Dedifferentiated amniotic fluid mesenchymal stem cell (primary cell): Measurements from ENCODE around the gene TBC1D16.

ENCODE experiments used
- DNase-seq: peaks from one replicate; pipeline ENCODE4 v3.0.0-alpha.2; 2016; ENCODE audit errors: extremely low spot score

TBC1D16 gene

DNA sequence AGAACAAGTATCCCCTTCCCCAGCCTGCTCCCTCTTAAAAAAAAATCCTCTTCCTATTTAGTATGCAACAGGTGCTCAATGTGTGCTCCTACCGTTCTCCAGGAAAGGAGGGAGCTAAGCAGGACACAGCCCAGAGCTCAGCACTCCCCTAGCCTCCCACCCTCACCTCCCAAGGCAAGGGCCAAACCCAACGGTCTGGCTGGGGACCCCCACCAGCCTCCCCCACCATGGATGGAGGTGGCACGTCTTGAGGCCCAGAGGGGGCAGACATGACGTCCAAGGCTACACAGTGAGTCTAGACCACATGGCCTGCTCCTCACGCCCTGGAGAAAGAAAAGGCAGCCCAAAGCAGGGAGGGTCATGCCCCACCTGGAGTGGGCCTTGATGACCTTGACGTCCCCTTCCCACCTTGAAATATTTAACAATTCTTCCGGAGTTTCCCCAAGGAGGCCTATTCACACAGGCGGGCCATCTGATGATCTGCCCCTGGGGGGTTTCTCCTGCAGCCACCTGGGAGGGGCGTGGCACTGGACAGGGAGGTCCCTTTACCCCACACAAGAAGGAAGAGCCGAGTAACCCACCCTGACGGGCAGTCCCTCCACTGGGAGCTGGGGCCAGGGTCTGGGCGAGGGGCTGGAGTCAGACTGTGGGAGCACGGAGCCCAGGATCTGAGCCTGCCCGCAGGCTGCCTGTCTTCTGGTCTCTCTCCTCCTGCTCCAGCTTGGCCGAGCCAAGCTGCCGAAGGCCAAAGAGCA is 107.0 kb downstream of the TBC1D16 start:
- no peak for DNase-seq

DNA sequence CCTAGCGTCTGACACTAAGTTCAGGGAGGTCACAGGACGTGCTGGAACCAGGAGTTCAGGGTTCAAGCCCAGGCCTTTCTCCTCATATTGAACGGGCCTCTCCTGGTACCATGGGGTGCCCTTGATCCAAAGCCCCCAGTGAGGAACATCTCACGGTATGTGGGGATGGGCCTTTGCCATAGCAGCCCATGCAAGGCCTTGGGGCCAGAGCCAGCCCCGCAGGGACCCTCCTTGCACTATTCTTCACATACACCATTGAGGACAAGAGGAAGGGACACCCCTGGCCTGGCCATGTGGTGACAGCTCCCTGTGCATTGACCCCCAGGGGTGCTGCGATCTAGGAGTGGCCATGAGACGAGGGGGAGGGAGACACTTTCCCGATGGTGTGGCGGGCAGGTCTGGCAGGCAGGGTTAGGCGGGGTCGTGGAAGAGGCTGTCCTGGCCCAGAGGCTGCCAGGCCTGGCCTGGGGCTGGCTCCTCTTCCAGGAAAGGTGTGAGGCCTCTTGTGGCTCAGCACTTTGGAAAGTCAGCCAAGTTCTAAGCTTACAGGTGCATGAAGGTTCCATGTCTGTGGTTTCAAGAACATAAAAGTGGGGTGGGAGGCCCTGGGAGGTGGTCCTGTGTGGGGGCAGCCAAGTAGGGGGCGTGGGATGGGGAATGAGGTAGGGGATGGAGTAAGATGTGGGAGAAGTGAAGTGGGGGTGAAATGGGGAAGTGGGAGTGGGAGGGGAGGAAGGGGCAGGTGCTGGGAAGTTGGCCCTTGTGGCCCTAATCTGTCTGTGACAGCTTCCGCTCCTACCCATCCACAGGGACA is 107.8 kb downstream of the TBC1D16 start:
- DNase-seq, result no peak

DNA sequence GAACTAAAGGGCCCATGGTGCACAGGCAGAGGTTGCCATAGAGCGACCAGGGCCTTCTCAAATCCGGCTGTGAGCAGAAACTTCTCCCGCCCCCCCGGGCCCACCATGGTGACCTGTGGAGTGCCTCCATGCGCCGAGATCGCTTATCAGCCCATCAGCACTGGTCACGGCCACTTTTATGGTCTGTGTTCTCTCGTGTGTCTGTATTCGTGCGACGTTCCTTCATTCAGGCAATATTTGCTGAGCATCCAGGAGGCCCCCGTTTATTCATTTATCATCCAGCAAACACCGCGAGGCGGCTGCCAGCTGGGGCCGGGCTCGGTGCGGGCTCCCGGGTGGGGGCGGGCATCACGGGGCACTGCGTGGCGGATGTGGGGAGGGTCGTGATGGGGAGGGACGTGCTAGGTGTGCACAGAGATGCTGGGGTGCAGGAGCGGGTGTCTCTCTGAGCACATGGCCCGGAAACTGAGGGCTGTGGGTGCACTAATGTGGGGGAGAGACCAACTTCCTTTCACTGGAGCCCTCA is 108.5 kb downstream of the TBC1D16 start:
- DNase-seq, result no peak

DNA sequence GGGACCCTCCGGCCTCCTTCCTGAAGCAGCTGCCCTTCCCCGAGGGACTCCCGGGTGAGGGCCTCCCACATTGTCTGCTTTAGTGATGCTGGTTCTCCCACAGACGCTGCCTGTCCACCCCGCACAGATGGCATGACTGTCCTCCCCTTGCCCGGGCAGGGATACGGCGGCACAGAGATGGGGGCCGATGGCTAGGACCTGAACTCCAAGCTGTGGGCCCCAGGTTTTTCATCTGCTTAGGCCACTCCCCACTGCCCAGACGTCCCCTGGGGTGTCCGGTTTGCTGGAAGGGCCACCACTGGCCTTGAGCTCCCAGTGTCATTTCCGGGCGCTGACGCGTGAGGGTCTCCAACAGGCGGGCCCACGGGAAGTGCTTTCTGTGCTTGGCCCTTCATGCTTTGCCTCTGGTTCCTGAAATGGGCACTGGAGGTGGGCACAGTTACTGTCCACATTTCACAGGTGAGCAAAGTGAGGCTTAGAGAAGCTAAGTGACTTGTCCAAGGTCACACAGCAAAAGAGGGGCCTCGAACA is 109.0 kb downstream of the TBC1D16 start:
- DNase-seq, result no peak

DNA sequence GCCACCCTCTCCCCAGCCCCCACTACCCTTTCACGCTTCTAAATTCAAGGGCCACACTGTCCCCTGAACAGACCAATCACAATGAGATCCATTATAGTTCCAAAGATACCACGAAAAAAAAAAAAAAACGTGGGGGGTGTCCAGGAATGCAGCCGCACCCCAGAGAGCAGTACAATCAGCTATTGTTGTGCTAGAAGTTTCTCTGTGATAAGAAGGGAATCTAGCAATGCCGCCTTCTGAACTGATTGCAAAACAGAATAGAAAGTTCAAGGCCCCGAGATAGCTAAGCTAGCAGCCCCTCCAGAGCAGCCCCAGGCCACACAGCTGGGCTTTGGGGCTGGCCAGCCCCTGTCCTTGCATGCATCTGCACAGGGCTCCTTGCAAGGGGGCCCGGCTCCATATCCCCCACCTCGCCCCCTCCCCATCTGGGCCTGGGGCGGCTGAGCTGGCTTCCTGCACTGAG is 109.5 kb downstream of the TBC1D16 start:
- no peak for DNase-seq

DNA sequence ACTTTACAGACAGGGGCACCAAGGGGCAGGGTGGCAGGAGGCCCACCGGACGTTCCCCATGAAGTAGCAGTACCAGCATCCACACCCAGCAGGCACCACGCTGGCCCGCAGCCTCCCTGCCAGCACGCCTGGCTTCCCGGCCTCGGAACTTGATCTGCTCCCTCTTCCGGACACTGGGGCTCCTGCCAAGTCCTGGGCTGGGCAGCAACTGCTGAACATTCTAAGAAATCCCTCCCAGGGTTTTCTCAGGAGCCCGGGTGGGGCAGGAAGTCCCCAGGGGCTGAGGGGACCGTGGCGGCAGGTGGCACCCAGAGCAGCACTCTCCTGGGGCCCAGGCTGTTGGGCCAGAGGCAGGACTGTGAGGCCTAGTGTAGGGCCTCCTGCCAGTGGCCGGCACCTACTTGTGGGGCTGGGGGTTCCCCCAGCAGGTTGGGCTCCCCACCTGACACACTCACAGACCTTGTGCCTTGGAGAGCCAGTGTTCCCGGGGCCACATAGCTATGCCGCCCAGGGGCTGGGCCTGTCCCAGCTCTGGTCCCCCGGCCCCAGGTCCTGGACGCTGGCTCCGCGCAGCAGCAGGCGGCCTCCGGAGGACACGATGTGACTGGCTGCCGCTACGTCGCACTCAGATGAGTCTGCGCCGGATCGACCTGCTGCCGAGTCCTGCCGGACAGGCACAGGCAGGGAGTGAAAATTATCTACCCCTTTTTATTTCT is 110.3 kb downstream of the TBC1D16 start:
- DNase-seq, result no peak

DNA sequence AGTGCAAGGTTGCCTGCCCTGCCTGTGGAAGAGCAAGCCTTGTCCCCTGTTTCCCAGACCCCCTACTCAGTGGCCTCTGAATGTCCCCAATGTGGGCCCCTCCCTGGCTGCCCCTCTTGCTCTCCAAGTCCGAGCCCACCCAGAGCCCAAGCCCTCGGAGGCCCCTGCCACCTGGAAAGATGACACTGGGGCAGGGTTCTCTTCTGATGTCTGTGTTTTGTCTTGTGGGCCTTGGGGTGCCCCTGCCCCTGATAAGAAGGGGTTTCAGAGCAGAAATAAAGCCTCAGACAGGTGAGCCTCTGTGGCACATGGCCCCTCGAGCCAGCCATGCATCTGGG is 111.1 kb downstream of the TBC1D16 start:
- no peak for DNase-seq

DNA sequence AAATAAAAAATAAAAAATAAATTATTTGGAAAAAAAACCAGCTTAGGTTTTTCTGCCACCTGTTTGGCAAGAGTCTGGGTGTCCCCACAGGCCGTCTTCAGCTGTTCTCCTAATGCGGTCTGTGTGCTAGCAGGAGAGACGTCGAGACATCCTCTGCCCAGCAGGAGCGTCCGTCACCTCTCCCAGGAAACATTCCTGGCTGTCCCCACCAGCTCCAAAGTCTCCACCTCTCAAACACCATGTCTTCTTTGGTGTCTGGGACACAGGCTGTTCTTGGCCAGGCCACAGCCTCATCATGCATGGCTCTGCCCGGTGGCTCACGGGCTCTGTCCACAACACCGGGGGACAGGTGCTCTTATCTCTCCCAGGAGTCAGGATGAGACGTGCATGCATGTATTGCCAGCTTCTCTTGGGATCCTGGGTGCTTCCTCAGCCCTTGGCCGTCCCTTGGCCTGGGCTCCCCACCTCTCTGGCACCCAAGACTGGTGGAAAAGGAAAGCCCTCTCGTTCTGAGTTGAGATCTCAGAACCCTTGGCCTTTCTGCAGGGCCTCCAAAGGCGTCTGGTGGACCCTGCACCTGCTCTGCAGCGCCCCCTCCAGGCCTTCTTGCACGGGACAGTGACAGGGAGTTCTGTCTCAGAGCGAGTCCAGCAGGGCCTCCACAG is 111.6 kb downstream of the TBC1D16 start:
- DNase-seq, result no peak

DNA sequence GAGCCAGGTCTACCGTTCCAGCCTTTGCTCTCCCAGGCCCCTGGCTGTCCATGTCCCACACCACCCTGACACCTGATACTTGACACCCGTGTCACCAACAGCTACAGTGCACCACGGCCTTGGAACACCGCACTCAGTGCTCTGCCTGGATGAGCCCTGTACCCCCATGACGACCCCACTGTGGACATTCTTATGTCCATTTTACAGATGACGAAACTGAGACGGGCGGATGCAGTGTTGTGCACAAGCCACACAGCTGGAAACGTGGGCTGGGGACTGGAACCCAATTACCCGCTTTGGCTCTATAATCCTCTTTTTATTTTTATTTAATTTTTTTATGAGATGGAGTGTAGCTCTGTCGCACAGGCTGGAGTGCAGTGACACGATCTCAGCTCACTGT is 112.9 kb downstream of the TBC1D16 start:
- DNase-seq, result no peak

DNA sequence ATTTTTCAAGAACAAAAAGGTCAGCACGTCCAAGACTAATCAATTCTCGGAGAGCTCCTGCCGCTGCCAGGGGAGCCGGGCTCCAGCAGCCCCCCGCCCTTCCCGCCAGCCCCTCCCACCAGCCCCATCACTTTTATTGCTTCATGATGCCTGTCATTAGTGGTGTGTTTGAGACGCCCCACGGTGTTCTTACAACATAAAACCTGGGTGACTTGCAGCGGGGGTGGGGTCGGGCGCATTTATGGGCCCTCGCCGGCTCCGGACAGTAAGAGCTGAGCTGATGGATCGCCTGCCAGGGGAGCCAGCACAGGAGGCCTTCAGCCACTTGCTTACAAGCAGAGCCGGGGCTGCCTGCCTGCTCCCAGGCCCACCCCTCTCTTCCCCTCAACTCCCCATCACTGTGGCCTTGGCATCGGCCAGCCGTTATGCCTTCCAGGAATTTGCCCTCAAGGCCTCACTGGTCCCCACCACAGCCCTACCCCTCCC is 113.5 kb downstream of the TBC1D16 start:
- no peak for DNase-seq

DNA sequence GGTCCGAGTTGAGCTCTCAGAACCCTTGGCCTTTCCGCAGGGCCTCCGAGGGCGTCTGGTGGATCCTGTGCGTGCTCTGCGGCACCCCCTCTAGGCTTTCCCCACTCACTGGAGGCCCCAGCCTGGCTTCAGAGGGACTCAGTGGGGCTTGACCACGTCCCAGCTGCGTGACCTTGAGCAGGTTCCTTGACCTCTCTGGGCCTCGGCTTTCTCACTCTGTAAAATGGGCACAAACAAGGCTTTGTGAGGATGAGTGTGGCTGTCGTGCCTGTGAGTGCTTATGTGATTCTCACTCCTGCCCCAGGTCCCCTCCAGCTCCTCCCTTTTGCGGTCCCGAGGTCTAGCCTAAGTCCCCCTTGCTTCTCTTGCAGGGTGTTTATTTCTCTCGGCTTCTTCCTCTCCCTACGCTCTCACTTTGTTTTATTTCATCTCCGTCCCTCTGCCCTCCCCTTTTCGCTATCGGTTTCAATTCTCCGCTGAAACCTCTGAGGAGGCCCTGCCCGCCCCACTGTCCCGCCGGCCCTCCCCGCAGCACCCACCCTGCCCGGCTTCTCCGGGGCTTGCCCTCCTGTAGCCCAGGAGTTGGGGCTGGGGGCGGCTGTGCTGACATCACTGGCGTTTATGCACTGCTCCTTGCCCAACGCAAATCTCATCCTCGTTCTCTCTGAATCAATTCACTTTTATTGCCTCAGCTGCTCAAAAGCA is 114.1 kb downstream of the TBC1D16 start:
- no peak for DNase-seq

DNA sequence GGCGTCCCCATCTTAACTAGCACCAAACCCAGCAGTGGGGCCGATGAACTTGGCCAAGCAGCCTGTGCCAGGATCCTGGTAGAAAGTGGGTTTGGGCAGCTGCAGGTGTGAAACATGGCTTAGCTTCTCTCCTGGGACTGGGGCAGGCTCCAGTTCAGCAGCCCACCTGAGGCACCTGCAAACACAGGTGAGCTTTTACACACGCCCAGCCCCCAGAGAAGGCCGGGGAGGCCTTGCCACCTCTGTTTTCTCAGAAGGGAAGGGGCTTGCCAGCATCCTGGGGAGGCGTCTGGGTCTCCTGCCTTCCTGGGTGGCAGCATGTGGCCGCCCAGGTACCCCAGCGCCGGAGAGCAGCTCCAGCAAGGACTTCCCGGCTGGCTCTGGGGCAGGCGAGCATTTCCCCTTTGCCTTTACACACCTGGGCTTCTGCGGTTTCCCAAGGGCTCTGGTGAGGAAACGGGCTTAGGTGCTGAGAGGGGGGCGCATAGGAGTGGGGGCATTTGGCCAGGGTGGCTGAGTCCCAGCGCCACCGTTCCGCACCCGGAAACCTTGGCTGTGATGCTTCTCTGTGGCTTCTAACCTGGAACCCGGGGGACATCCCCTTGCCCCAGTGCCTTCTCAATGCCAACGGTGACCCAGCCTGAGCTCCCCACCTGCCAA is 114.8 kb downstream of the TBC1D16 start:
- no peak for DNase-seq

DNA sequence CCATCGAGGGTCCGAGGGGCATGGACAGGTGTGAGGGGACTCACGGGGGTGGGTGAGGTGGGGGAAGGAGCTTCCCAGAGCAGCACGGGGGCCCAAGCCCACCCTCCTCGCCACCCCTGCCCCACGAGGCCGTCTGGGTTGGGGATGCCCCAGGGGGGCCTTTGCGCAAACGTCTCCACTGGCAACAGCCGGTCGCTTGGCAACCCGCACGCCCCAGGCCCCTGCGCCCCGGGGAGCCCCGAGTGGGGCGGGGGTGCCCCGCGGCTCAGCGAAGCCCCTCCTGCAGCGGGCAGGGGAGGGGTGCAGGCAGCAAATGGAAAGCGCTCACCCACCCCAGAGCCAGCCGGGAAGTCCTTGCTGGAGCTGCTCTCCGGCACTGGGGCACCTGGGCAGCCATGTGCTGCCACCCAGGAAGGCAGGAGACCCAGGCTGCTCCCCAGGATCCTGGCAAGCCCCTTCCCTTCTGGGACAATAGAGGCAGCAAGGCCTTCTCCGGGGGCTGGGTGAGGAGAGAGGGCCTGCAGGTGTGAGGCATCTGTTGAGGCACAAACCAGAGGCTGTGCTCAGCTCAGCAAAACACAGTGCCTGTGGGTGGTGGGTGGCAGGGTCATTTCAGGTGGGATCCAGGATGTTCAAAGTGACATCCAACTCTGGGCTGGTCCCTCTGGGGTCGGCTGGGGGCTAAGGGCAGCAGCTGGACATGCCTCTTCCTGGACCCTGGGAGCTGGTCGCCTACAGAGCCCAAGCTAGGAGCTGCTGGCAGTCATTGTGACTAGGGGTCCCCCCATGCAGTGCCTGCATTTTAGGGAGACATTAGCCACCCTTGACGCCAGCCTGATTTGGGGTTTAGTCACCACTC is 115.6 kb downstream of the TBC1D16 start:
- DNase-seq, result no peak

DNA sequence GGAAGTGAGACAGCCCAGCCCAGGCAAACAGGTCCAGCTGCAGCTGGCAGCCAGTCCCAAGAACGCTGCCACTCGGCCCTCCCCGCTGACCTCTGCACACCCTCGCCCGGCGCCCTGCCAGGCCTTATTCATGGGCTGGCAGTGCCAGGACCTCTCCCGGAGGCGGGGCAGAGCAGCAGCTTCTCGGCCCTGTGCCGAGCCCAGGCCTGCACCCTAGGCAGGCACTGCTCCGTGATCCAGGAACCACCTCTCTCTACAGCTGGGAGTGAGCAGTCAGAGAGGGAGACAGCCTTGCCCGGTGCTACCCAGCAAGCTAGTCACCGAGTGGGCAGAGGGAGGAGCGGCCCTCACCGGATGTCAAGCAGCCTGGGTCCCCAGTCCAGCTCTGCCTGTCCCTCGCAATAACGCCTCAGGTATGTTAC is 116.5 kb downstream of the TBC1D16 start:
- no peak for DNase-seq

DNA sequence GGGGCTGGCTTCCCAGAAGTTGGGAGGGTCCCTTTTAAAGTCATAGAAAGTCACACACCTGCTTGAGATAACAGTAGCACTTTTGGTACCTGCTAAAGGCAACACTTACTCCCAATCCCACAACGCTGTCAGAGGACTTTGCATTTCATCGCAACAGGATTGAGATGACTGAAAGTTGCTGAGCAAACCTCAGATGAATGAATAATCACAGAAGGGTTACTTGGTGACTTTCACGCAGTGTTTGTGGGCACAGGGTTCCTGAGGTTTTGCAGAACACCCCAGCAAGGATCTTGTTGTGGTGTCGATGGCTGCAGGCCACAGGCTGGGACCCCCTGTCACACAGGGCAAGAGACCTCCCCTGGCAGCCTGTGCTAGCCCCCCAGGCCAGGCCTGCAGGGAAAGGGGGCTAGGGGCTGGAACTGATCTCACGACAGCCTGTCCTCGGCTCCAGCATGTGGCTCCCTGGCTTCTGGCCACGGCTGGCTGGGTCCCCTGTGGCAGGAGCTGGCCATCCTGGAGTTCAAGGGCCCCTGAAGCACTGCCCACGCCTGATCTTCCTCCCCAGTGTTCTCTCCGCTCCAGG is 117.0 kb downstream of the TBC1D16 start:
- DNase-seq, result no peak

DNA sequence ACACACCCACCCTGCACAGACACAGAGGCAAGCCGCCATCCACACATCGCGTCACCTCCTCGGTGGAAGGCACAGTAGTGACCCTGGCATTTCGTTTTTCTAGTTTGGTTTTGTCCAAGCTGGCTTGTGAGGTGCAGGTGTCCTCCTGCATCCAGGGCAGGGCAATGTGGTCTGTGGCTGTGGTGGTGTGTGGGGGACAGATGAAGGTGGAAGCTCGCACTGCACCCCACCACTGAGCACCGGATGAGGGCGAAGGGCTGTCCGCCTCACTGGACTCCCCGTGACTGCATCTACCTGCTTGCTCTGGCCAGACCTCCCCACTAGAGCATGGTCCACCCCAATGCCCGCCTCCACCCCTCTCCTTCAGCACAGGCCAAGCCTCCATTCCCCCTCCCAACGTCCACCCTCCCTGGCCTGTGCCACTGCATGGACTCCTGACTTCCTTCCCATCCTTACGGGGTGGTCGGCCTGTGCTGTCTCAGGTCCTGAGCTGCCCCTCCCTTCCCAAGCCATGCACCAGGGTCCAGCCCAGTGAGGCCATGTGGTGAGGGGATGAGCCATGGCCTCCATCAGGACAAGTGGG is 117.7 kb downstream of the TBC1D16 start:
- DNase-seq, result no peak

DNA sequence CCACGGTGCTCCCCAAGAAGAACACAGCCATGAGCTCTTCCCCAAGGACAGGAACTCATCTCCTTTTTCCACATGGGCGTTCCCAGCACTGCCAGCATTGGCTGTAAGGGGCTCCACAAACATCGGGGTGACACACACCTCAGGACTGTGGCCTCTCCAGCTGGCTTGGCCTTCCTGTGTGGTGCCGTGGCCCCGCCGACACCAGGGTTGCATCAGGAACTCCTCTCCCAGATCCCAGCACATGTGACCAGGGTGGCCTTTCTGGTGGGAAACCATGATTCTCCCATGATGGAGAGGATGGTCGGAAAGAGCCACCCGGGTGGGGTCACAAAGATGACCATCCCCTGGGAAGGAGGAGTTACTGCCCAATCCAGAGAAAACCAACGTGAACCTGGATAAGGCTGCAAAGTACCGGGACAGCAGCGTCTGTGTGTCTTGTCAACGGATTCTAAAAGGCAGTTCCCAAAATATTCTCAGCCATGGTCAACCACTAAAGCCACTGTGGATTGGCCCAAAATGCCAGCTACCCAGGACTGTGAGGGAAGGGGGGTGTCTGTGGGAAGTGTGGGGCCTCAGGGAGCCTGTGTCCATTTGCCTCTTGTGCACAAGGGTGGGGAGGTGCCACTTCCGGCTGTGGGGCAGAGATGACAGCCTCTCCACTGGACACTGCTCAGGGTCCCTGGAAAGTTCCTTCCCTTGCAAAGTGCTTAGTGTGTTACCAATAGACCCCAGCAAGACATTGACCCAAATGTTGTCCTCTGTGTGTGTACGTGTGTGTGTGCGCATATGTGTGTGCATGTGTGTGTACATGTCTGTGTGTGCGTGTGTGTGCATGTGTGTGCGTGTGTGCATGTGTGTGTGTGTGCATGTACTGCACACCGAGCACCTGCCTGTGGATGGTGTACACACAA is 118.4 kb downstream of the TBC1D16 start:
- DNase-seq, result no peak
